Suprapubic skin (tissue), 4 donors: ENCODE results near the gene ASIC2. TPM values are rescaled to one million over a fixed set of nuclear protein-coding genes. Genes with fewer than 3 reads are reported as not detected.

ENCODE experiments used
- DNase-seq, 2 donors: peaks; one replicate each; pipeline ENCODE4 v3.0.0-alpha.2; 2019; ENCODE audit warnings: low spot score in 2 of 2
- H3K27ac ChIP-seq: fragments of 200-600 bp; sonication (generic); one replicate; pipeline ENCODE4 v1.5.1; 2019
- H3K27me3 ChIP-seq: fragments of 200-600 bp; sonication (generic); one replicate; pipeline ENCODE4 v1.5.1; 2019
- H3K36me3 ChIP-seq: fragments of 200-600 bp; sonication (generic); one replicate; pipeline ENCODE4 v1.5.1; 2019
- H3K4me1 ChIP-seq: fragments of 200-600 bp; sonication (generic); one replicate; pipeline ENCODE4 v1.5.1; 2019
- H3K4me3 ChIP-seq: fragments of 200-600 bp; sonication (generic); one replicate; pipeline ENCODE4 v1.5.1; 2019; ENCODE audit warnings: mild to moderate bottlenecking
- H3K9me3 ChIP-seq: fragments of 200-600 bp; sonication (generic); one replicate; pipeline ENCODE4 v1.5.1; 2019
- CTCF ChIP-seq, 2 donors: fragments of 200-600 bp in 1 of 2; fragments of 450-650 bp in 1 of 2; sonication (generic) in 1 of 2; IDR thresholded peaks; one replicate each; pipeline ENCODE4 v1.5.1; 2016 to 2019; ENCODE audit warnings: antibody characterized with exemption in 2 of 2, mild to moderate bottlenecking in 1 of 2, moderate library complexity in 1 of 2
- EP300 ChIP-seq: sonication (generic); formaldehyde crosslinking; IDR thresholded peaks from one replicate; pipeline ENCODE4 v1.6.1; 2017; ENCODE audit warnings: antibody characterized with exemption
- POLR2A ChIP-seq, 2 donors: fragments of 450-650 bp; IDR thresholded peaks; one replicate each; pipeline ENCODE4 v1.6.1; 2017; ENCODE audit warnings: antibody characterized with exemption in 2 of 2, mild to moderate bottlenecking in 2 of 2, moderate library complexity in 2 of 2
- POLR2AphosphoS5 ChIP-seq, 3 donors: sonication (generic); formaldehyde crosslinking; IDR thresholded peaks; one replicate each; pipeline ENCODE4 v1.6.1; 2017; ENCODE audit warnings: antibody characterized with exemption in 3 of 3
- WGBS: methylation state at CpG from one replicate; pipeline ENCODE4 v1.1.5; 2018; 5-methylcytosine and 5-hydroxymethylcytosine counted together
- total RNA-seq, 4 donors: library from RNA; depleted of rRNA; stranded (reverse); fragments of >200 nt; gene quantifications; one replicate each; pipeline ENCODE4 v1.1.0, GENCODE V29; 2016

ASIC2 gene
- total RNA-seq, 4 donors from 2014 or later = not detected

- WGBS = 77% methylated on average over 6 of the region's 10 CpGs
- H3K4me3 ChIP-seq = no peak overlapping the region
- peaks cover 27% of the 10 kb centered on the region for H3K27me3 ChIP-seq
- no peaks in the 10 kb centered on the region for H3K36me3 ChIP-seq
- TF ChIP-seq EP300 = no peak
- no peak for TF ChIP-seq POLR2A (IDR thresholded peaks at IDR 0.05)
- no peak for TF ChIP-seq POLR2AphosphoS5 (IDR thresholded peaks at IDR 0.05)
- no peak for TF ChIP-seq CTCF (IDR thresholded peaks at IDR 0.05)
- H3K4me1 ChIP-seq = no peaks in the 10 kb centered on the region
- H3K9me3 ChIP-seq = no peaks in the 10 kb centered on the region
- DNase-seq = no peak
- H3K27ac ChIP-seq = no peak overlapping the region
Observed at GRCh38 chr17:33202796-33203495, 90.1 kb downstream of the ASIC2 start.

GRCh38 chr17:33202021-33202420 lies 91.1 kb downstream of the ASIC2 start:
- Histone ChIP-seq H3K36me3 (no peaks in the 10 kb centered on the region), H3K4me1 (no peaks in the 10 kb centered on the region), H3K9me3 (no peaks in the 10 kb centered on the region), H3K27ac (no peak overlapping the region), H3K27me3 (peaks cover 27% of the 10 kb centered on the region), H3K4me3 (no peak overlapping the region)
- no peak for TF ChIP-seq EP300
- TF ChIP-seq POLR2AphosphoS5 (IDR thresholded peaks at IDR 0.05) = no peak
- TF ChIP-seq POLR2A (IDR thresholded peaks at IDR 0.05) = no peak
- no peak for TF ChIP-seq CTCF (IDR thresholded peaks at IDR 0.05)
- WGBS = 88% methylated on average over 7 of the region's 7 CpGs
- no peak for DNase-seq

- Histone ChIP-seq H3K4me3 (no peak overlapping the region), H3K27me3 (peaks cover 27% of the 10 kb centered on the region), H3K27ac (no peak overlapping the region), H3K4me1 (no peaks in the 10 kb centered on the region), H3K9me3 (no peaks in the 10 kb centered on the region), H3K36me3 (no peaks in the 10 kb centered on the region)
- WGBS = 70% methylated on average over 3 of the region's 4 CpGs
- DNase-seq = no peak
- TF ChIP-seq POLR2A (IDR thresholded peaks at IDR 0.05) (no peak), POLR2AphosphoS5 (IDR thresholded peaks at IDR 0.05) (no peak), EP300 (no peak), CTCF (IDR thresholded peaks at IDR 0.05) (no peak)
Observed at GRCh38 chr17:33201283-33201682, 91.8 kb downstream of the ASIC2 start.

GRCh38 chr17:33200587-33200986 lies 92.5 kb downstream of the ASIC2 start:
- Histone ChIP-seq H3K9me3 (no peaks in the 10 kb centered on the region), H3K27ac (no peak overlapping the region), H3K4me1 (no peaks in the 10 kb centered on the region), H3K36me3 (no peaks in the 10 kb centered on the region), H3K27me3 (peaks cover 27% of the 10 kb centered on the region), H3K4me3 (no peak overlapping the region)
- DNase-seq = no peak
- WGBS = 80% methylated on average over 1 of the region's 1 CpG
- TF ChIP-seq CTCF (IDR thresholded peaks at IDR 0.05) (no peak), POLR2AphosphoS5 (IDR thresholded peaks at IDR 0.05) (no peak), EP300 (no peak), POLR2A (IDR thresholded peaks at IDR 0.05) (no peak)

GRCh38 chr17:33199571-33200510 lies 93.3 kb downstream of the ASIC2 start:
- TF ChIP-seq POLR2AphosphoS5 (IDR thresholded peaks at IDR 0.05) (no peak), CTCF (IDR thresholded peaks at IDR 0.05) (no peak), POLR2A (IDR thresholded peaks at IDR 0.05) (no peak), EP300 (no peak)
- WGBS = 53% methylated on average over 12 of the region's 12 CpGs
- H3K4me1 ChIP-seq = no peaks in the 10 kb centered on the region
- no peak overlapping the region for H3K4me3 ChIP-seq
- DNase-seq = no peak
- no peak overlapping the region for H3K27ac ChIP-seq
- H3K36me3 ChIP-seq = no peaks in the 10 kb centered on the region
- H3K9me3 ChIP-seq = no peaks in the 10 kb centered on the region
- H3K27me3 ChIP-seq = peaks cover 23% of the 10 kb centered on the region
